Upper lobe of left lung (tissue), 6 donors: ENCODE data around the gene GNG5. TPM values are rescaled to one million over a fixed set of nuclear protein-coding genes. Genes with fewer than 3 reads are reported as not detected.

Source experiments
- total RNA-seq, 6 donors: library from RNA; depleted of rRNA in 4 of 6; stranded (reverse); fragments of >200 nt in 4 of 6; gene quantifications; one replicate each; pipeline versions ENCODE4 v1.1.0 to v1.2.1, GENCODE V29; 2016 to 2021
- donor health status: DM: no; HTN: no; CAD: no; lungs with moderate emphysema.
- donor health status: DM: no; HTN: yes; CAD: no; lungs with severe emphysema.

The GNG5 gene
- total RNA-seq, 6 donors from 2014 or later = 54.5 to 151 (median 102) TPM

Other genes starting within 250 kb of the GNG5 start
- gene SAMD13, start 204.9 kb downstream of the GNG5 start, total RNA-seq = 1 to 10 TPM in 2 of 6 donors, under 1 TPM in 2, not detected in 2; 0.71 to 1.9 (median 0.90) TPM
- gene DNASE2B, start 108.1 kb downstream of the GNG5 start, total RNA-seq = 10 to 100 TPM in 2 of 6 donors, 1 to 10 TPM in 3, not detected in 1; 1.5 to 14.7 (median 5.5) TPM
- 10 to 100 TPM; 12.2 to 46.4 (median 25.4) TPM for gene RPF1, start 27.3 kb downstream of the GNG5 start, total RNA-seq
- gene SPATA1, start 195 bp downstream of the GNG5 start, total RNA-seq = 10 to 100 TPM in 1 of 6 donors, 1 to 10 TPM in 4, not detected in 1; 1.4 to 19.9 (median 1.7) TPM
- gene CTBS, start 67.9 kb upstream of the GNG5 start, total RNA-seq = 10 to 100 TPM in 5 of 6 donors, 1 to 10 TPM in 1; 3.0 to 24.7 (median 19.0) TPM
- gene SSX2IP, start 183.9 kb upstream of the GNG5 start, total RNA-seq = 10 to 100 TPM in 1 of 6 donors, 1 to 10 TPM in 5; 2.1 to 15.0 (median 5.4) TPM